Fibroblast of the aortic adventitia (primary cell): Measurements from ENCODE around the gene LMO2. TPM values are rescaled to one million over a fixed set of nuclear protein-coding genes. Genes with fewer than 3 reads are reported as not detected.

ENCODE experiments used
- DNase-seq: peaks from one replicate; pipeline ENCODE4 v3.0.0-alpha.2; 2010; ENCODE audit warnings: low read depth
- H3K4me3 ChIP-seq: 2 replicates; pipeline ENCODE4 v1.5.1; 2011; ENCODE audit warnings: low read depth, mild to moderate bottlenecking, control low read depth, low read length, moderate library complexity
- CTCF ChIP-seq: IDR thresholded peaks from 2 replicates; pipeline ENCODE4 v1.5.1; 2011; ENCODE audit warnings: mild to moderate bottlenecking, low read length, control low read depth, inconsistent platforms; ENCODE audit not compliant: insufficient read depth
- total RNA-seq: library from RNA; depleted of rRNA; stranded (reverse); fragments of >200 nt; gene quantifications from 2 replicates; pipeline ENCODE4 v1.2.3, GENCODE V29; 2012; ENCODE audit warnings: low replicate concordance

LMO2 gene
- total RNA-seq, 1 donor: 21.8 TPM

- TF ChIP-seq CTCF: no peak
- H3K4me3 ChIP-seq: no peak overlapping the region
- no peak for DNase-seq
These were observed 2.0 kb downstream of the LMO2 start for GRCh38 chr11:33889821-33890378.

GRCh38 chr11:33889296-33889695 lies 2.6 kb downstream of the LMO2 start:
- no peak for TF ChIP-seq CTCF
- no peak overlapping the region for H3K4me3 ChIP-seq
- no peak for DNase-seq

GRCh38 chr11:33887886-33888285 lies 4.0 kb downstream of the LMO2 start:
- no peak for TF ChIP-seq CTCF
- H3K4me3 ChIP-seq: no peak overlapping the region
- DNase-seq: no peak

- no peak for TF ChIP-seq CTCF
- no peak for DNase-seq
- H3K4me3 ChIP-seq: no peak overlapping the region
These were observed 6.4 kb downstream of the LMO2 start for GRCh38 chr11:33885338-33886005.

GRCh38 chr11:33884601-33885000 lies 7.3 kb downstream of the LMO2 start:
- no peak for TF ChIP-seq CTCF
- no peak overlapping the region for H3K4me3 ChIP-seq
- DNase-seq: no peak

GRCh38 chr11:33884035-33884434 lies 7.8 kb downstream of the LMO2 start:
- H3K4me3 ChIP-seq: no peak overlapping the region
- no peak for DNase-seq
- no peak for TF ChIP-seq CTCF
